Natural killer cell treated with Interleukin-12 subunit alpha and Interleukin-12 subunit beta and Interleukin-15 and Interleukin-18, amount 100 ng/mL, for 72 hours (primary cell): Measurements from ENCODE around the gene RDH5. TPM values are rescaled to one million over a fixed set of nuclear protein-coding genes. Genes with fewer than 3 reads are reported as not detected.
"Not testable (repeated sequence)": the region's sequence is repeated elsewhere in the genome, so short reads cannot be mapped to it uniquely, and the experiment has no call there.

Experiments used
- ATAC-seq, 2 donors: fragments of 150-1000 bp; cut with Tn5 transposase in 1 of 2; sonication (Bioruptor Pico), chemical (Tn5 transposase) in 1 of 2; 2 replicates each; pipeline ENCODE4 v1.10.0; 2021
- DNase-seq: peaks from one replicate; pipeline ENCODE4 v3.0.0; 2022; ENCODE audit warnings: low spot score
- H3K27ac Mint-ChIP-seq, 2 donors: 1 replicate in 1 of 2; 2 replicates in 1 of 2; pipeline ENCODE4 v1.8.0; 2022; ENCODE audit warnings: mixed read lengths in 2 of 2, mild to moderate bottlenecking in 1 of 2, moderate library complexity in 1 of 2
- H3K27me3 Mint-ChIP-seq, 2 donors: 1 replicate in 1 of 2; 2 replicates in 1 of 2; pipeline ENCODE4 v1.8.0; 2022; ENCODE audit warnings: mixed read lengths in 2 of 2
- H3K36me3 Mint-ChIP-seq: one replicate; pipeline ENCODE4 v1.8.0; 2022; ENCODE audit warnings: mixed read lengths
- H3K4me1 Mint-ChIP-seq, 2 donors: 1 replicate in 1 of 2; 2 replicates in 1 of 2; pipeline ENCODE4 v1.8.0; 2022; ENCODE audit warnings: low read depth in 2 of 2, mixed read lengths in 2 of 2, mild to moderate bottlenecking in 1 of 2
- H3K4me3 Mint-ChIP-seq: one replicate; pipeline ENCODE4 v1.8.0; 2022; ENCODE audit warnings: mixed read lengths
- H3K9me3 Mint-ChIP-seq: 2 replicates; pipeline ENCODE4 v1.8.0; 2022; ENCODE audit warnings: mixed read lengths
- total RNA-seq, 2 donors: library from RNA; stranded (reverse); gene quantifications; one replicate each; pipeline ENCODE4 v1.2.3, GENCODE V29; 2022

The RDH5 gene
- total RNA-seq, 2 donors from 2014 or later: 10.2 to 11.7 TPM

- Mint-ChIP-seq H3K4me1 (peaks cover 25 to 44% of the 10 kb centered on the region in 2 donors), H3K27ac (peak overlapping the region; percentile 2 to 11), H3K4me3 (peak overlapping the region; percentile 89)
Observed at GRCh38 chr12:55745361-55746173, 25.4 kb downstream of the RDH5 start.

GRCh38 chr12:55746174-55746912, 26.1 kb downstream of the RDH5 start:
- H3K27me3 Mint-ChIP-seq: no peaks in the 10 kb centered on the region
- no peaks in the 10 kb centered on the region for H3K36me3 Mint-ChIP-seq
- no peak for DNase-seq
- peak overlapping the region; percentile 2 to 11 for H3K27ac Mint-ChIP-seq
- H3K4me1 Mint-ChIP-seq: peaks cover 25 to 44% of the 10 kb centered on the region in 2 donors
- no peaks in the 10 kb centered on the region for H3K9me3 Mint-ChIP-seq
- H3K4me3 Mint-ChIP-seq: peak overlapping the region; percentile 31
- no peak for ATAC-seq

More at GRCh38 chr12:55745361-55746173, 25.4 kb downstream of the RDH5 start:
- DNase-seq (no peak), ATAC-seq (no peak)
- Mint-ChIP-seq H3K27me3 (no peaks in the 10 kb centered on the region), H3K36me3 (no peaks in the 10 kb centered on the region), H3K9me3 (no peaks in the 10 kb centered on the region)

GRCh38 chr12:55746913-55747231, 26.7 kb downstream of the RDH5 start:
- no peak overlapping the region for H3K27ac Mint-ChIP-seq
- H3K9me3 Mint-ChIP-seq: no peaks in the 10 kb centered on the region
- no peak overlapping the region for H3K4me3 Mint-ChIP-seq
- no peaks in the 10 kb centered on the region for H3K27me3 Mint-ChIP-seq
- DNase-seq: no peak
- H3K4me1 Mint-ChIP-seq: peaks cover 22 to 41% of the 10 kb centered on the region in 2 donors
- ATAC-seq: no peak
- H3K36me3 Mint-ChIP-seq: no peaks in the 10 kb centered on the region

DNA sequence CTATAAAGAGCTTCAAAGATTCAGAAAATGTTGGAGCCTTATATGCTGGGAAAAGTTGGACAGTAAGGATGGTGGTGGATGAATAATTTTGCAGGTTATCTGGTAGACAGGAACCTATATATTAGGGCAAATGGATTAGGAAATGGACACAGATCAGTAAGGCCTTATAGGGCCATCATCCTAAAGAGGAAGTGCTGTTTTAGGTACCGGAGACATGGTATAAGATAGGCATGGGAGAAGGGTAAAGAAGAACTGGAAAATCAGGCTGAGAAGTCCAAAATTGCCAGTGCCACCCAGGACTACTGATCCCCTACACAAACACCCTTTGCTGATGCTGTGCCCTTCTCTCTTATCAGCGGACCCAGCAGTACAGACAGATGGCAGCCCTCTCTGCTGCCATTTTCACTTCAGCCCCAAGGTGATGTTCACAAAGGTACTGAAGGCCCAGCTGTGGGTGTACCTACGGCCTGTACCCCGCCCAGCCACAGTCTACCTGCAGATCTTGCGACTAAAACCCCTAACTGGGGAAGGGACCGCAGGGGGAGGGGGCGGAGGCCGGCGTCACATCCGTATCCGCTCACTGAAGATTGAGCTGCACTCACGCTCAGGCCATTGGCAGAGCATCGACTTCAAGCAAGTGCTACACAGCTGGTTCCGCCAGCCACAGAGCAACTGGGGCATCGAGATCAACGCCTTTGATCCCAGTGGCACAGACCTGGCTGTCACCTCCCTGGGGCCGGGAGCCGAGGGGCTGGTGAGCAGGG, 28.2 kb downstream of the RDH5 start:
- no peaks in the 10 kb centered on the region for H3K36me3 Mint-ChIP-seq

DNA sequence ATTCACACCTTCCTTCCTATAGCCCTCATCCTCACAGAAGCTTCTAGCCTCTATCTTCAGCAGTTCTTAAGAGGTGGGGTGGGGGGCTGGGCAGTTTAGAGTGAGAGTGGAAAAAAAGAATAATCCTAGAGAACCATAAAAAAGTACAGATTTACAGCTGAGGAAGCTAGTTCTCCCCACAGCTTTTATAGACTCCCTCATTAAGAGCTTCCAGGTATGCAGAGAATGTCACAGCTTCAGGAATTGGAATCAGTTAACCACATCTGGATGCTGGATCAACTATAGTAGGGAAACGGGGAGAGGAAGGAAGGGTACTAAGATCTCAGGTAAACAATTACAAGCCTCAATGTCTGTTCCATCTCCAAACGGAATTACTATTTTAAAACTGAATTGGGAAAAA, 35.1 kb downstream of the RDH5 start:
- H3K36me3 Mint-ChIP-seq: peaks cover 25% of the 10 kb centered on the region
- H3K9me3 Mint-ChIP-seq: no peaks in the 10 kb centered on the region
- H3K27me3 Mint-ChIP-seq: no peaks in the 10 kb centered on the region
- peaks cover 0 to 6% of the 10 kb centered on the region in 2 donors for H3K4me1 Mint-ChIP-seq
- H3K27ac Mint-ChIP-seq: peak overlapping the region; percentile 2 to 34
- DNase-seq (no peak), ATAC-seq (no peak)
- H3K4me3 Mint-ChIP-seq: no peak overlapping the region

More for the DNA sequence above, 28.2 kb downstream of the RDH5 start:
- H3K27me3 Mint-ChIP-seq: no peaks in the 10 kb centered on the region
- no peaks in the 10 kb centered on the region for H3K9me3 Mint-ChIP-seq
- DNase-seq (no peak), ATAC-seq (no peak)
- H3K4me3 Mint-ChIP-seq: no peak overlapping the region
- peaks cover 13 to 30% of the 10 kb centered on the region in 2 donors for H3K4me1 Mint-ChIP-seq
- no peak overlapping the region for H3K27ac Mint-ChIP-seq

GRCh38 chr12:55757701-55758100, 37.5 kb downstream of the RDH5 start:
- Mint-ChIP-seq H3K27ac (peak overlapping the region; percentile 19 to 45), H3K4me1 (peaks cover 6 to 7% of the 10 kb centered on the region in 2 donors), H3K36me3 (peaks cover 37% of the 10 kb centered on the region), H3K27me3 (no peaks in the 10 kb centered on the region), H3K4me3 (no peak overlapping the region), H3K9me3 (no peaks in the 10 kb centered on the region)
- no peak for DNase-seq
- no peak for ATAC-seq

DNA sequence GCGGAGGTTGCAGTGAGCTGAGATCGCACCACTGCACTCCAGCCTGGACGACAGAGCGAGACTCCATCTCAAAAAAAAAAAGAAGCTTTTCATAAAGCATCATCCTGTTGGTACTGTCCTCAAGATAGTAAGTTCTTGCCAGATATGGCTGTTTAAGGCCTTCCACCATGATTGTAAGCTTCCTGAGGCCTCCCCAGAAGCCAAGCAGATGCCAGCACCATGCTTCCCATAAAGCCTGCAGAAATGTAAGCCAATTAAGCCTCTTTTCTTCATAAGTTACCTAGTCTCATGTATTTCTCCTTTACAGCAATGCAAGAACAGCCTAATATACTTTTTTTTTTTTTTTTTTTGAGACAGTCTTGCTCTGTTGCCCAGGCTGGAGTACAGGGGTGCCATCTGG, 38.4 kb downstream of the RDH5 start:
- ATAC-seq, H3K4me3 Mint-ChIP-seq, H3K9me3 Mint-ChIP-seq, H3K4me1 Mint-ChIP-seq, DNase-seq, H3K27ac Mint-ChIP-seq, H3K27me3 Mint-ChIP-seq: not testable (repeated sequence)
- H3K36me3 Mint-ChIP-seq: peaks cover 37% of the 10 kb centered on the region

DNA sequence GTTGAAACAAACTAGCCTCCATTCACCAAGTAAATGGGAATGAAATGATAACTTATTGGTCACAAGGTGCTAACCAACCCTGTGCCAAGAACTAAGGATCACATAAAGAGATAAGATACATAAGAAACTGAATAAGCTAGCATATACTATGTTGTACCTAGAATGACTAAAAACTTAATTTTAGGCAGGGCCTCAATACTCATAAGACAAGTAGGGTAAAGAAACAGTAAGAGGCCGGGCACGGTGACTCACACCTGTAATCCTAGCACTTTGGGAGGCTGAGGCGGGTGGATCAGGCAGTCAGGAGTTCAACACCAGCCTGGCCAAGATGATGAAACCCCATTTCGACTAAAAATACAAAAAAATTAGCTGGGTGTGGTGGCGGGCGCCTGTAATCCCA, 40.5 kb downstream of the RDH5 start:
- Mint-ChIP-seq H3K27me3 (no peaks in the 10 kb centered on the region), H3K9me3 (no peaks in the 10 kb centered on the region), H3K27ac (peak overlapping the region in 1 of 2 donors; percentile 27), H3K36me3 (peaks cover 32% of the 10 kb centered on the region), H3K4me1 (peaks cover 3 to 7% of the 10 kb centered on the region in 2 donors), H3K4me3 (peak overlapping the region; percentile 21)
- ATAC-seq (peak in 1 of 2 donors; percentile 87), DNase-seq (no peak)

DNA sequence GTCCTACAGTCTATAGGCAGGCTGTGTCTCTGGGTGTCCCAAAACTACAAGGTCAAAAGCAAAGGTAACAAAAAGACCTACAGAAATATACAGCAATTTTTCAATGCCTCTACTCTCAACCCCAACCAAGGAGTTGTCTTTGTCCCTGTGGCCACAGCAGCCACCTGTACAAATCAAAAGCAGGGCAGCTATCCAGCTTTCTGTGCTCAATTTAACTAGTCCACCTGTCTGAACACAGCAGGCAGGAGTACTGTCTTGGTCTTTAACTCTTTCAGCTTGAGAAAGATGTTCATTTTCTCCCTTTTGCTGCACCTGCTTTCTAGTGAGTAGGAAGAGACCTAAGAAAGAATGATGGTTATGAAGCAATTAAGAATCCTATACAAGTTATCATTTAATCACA, 42.5 kb downstream of the RDH5 start:
- DNase-seq (no peak), ATAC-seq (no peak)
- Mint-ChIP-seq H3K27me3 (no peaks in the 10 kb centered on the region), H3K4me3 (no peak overlapping the region), H3K36me3 (peaks cover 17% of the 10 kb centered on the region), H3K27ac (no peak overlapping the region), H3K4me1 (peaks cover 3 to 7% of the 10 kb centered on the region in 2 donors), H3K9me3 (no peaks in the 10 kb centered on the region)

DNA sequence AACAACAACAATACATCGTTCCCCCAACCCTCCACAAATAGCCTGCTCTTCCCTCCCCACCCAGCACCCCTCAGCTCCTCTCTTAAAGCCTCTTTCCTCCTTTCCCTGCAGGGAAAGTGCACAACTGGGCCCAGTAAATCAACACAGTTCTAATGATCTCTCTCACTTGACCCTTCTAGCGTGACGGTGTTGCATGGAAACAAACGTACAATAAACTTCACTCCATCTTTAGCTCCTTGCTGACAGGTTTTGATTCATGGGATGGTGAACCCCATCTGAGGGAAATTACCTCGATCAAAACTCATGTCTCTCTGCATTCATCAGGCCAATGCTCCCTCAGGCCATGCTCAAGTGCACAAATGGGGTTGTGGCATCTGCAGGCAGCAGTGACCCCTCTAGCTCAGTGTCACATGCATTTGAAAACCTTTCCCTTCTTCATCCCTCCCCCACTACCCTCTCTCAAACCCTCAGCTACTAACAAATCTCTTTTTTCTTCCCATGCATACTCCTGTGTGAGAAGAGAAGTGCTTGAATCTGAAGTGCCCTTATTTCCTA, 45.6 kb downstream of the RDH5 start:
- H3K36me3 Mint-ChIP-seq: peaks cover 13% of the 10 kb centered on the region
- DNase-seq: no peak
- no peak for ATAC-seq
- peaks cover 6 to 7% of the 10 kb centered on the region in 2 donors for H3K4me1 Mint-ChIP-seq
- no peak overlapping the region for H3K27ac Mint-ChIP-seq
- H3K9me3 Mint-ChIP-seq: no peaks in the 10 kb centered on the region
- no peak overlapping the region for H3K4me3 Mint-ChIP-seq
- H3K27me3 Mint-ChIP-seq: no peaks in the 10 kb centered on the region

- H3K4me3 Mint-ChIP-seq: no peak overlapping the region
- H3K27ac Mint-ChIP-seq: no peak overlapping the region
- peaks cover 6% of the 10 kb centered on the region for H3K36me3 Mint-ChIP-seq
- no peak for ATAC-seq
- H3K9me3 Mint-ChIP-seq: no peaks in the 10 kb centered on the region
- no peaks in the 10 kb centered on the region for H3K27me3 Mint-ChIP-seq
- H3K4me1 Mint-ChIP-seq: peaks cover 3 to 14% of the 10 kb centered on the region in 2 donors
- DNase-seq: no peak
Observed at GRCh38 chr12:55767156-55767555, 47.0 kb downstream of the RDH5 start.

- ATAC-seq (no peak), DNase-seq (no peak)
- H3K4me1 Mint-ChIP-seq: peaks cover 15 to 20% of the 10 kb centered on the region in 2 donors
- no peaks in the 10 kb centered on the region for H3K9me3 Mint-ChIP-seq
- peak overlapping the region; percentile 4 to 24 for H3K27ac Mint-ChIP-seq
- H3K36me3 Mint-ChIP-seq: peaks cover 6% of the 10 kb centered on the region
- H3K4me3 Mint-ChIP-seq: no peak overlapping the region
- H3K27me3 Mint-ChIP-seq: no peaks in the 10 kb centered on the region
Observed at GRCh38 chr12:55771736-55772135, 51.5 kb downstream of the RDH5 start.
